ENCODE measurements around the gene XCL2. TPM values are rescaled to one million over a fixed set of nuclear protein-coding genes. Genes with fewer than 3 reads are reported as not detected.
"Not testable (repeated sequence)": the region's sequence is repeated elsewhere in the genome, so short reads cannot be mapped to it uniquely, and the experiment has no call there.

Gene XCL2
- polyA plus RNA-seq, 1 of the 3 experiments (the other 2 are of a cell fraction), result not detected

- H3K79me2 ChIP-seq (ENCODE audit: insufficient read depth); H3F3A ChIP-seq (replicated peaks; ENCODE audit: insufficient read depth); H3K9ac ChIP-seq; DNase-seq; H3K4me3 ChIP-seq (ENCODE audit: low read depth in 2 of 2, low read length in 1 of 2); H3K27me3 ChIP-seq (ENCODE audit: insufficient read depth); H3K4me1 ChIP-seq (ENCODE audit: control insufficient read depth in 1 of 2, insufficient read depth in 2 of 2, low read depth in 1 of 2, low read length in 1 of 2); H3K27ac ChIP-seq (ENCODE audit: low read depth in 2 of 2, low read length in 1 of 2); H3K9me2 ChIP-seq; H4K20me1 ChIP-seq (ENCODE audit: insufficient read depth); H2AFZ ChIP-seq (ENCODE audit: low read depth); POLR2A ChIA-PET; H3K4me2 ChIP-seq; H3K36me3 ChIP-seq (replicated peaks in 1 of 2; ENCODE audit: control insufficient read depth in 1 of 2, insufficient read depth in 2 of 2, low read length in 1 of 2); H3K9me3 ChIP-seq: not testable (repeated sequence)
- CTCF ChIA-PET, result interaction anchor here (0.7 to 1.0 kb wide), 2 partner anchors 106 to 357 kb away, joined by 3 read pairs; no protein-coding TSS in a partner anchor
- peak; percentile 53 for TF ChIP-seq CTCF (IDR thresholded peaks at IDR 0.05)
- 45% methylated on average over 7 of the region's 7 CpGs for WGBS (ENCODE audit: low lambda C conversion rate)
Observed at GRCh38 chr1:168545678-168546552, 2.1 kb upstream of the XCL2 start.

- H3K4me3 ChIP-seq (ENCODE audit: low read depth in 2 of 2, low read length in 1 of 2); H4K20me1 ChIP-seq (ENCODE audit: insufficient read depth); H3K36me3 ChIP-seq (replicated peaks in 1 of 2; ENCODE audit: control insufficient read depth in 1 of 2, insufficient read depth in 2 of 2, low read length in 1 of 2); H3K79me2 ChIP-seq (ENCODE audit: insufficient read depth); H3K4me2 ChIP-seq; H2AFZ ChIP-seq (ENCODE audit: low read depth); H3K9me3 ChIP-seq; H3K9me2 ChIP-seq; H3K4me1 ChIP-seq (ENCODE audit: control insufficient read depth in 1 of 2, insufficient read depth in 2 of 2, low read depth in 1 of 2, low read length in 1 of 2); H3K27ac ChIP-seq (ENCODE audit: low read depth in 2 of 2, low read length in 1 of 2); H3K9ac ChIP-seq; H3K27me3 ChIP-seq (ENCODE audit: insufficient read depth); DNase-seq; POLR2A ChIA-PET; CTCF ChIA-PET; H3F3A ChIP-seq (replicated peaks; ENCODE audit: insufficient read depth): not testable (repeated sequence)
- WGBS (ENCODE audit: low lambda C conversion rate), result 69% methylated on average over 2 of the region's 2 CpGs
Observed at GRCh38 chr1:168542978-168543377, 819 bp downstream of the XCL2 start.

- H4K20me1 ChIP-seq (ENCODE audit: insufficient read depth); H3K27ac ChIP-seq (ENCODE audit: low read depth in 2 of 2, low read length in 1 of 2); H3K36me3 ChIP-seq (replicated peaks in 1 of 2; ENCODE audit: control insufficient read depth in 1 of 2, insufficient read depth in 2 of 2, low read length in 1 of 2); DNase-seq; H3K4me1 ChIP-seq (ENCODE audit: control insufficient read depth in 1 of 2, insufficient read depth in 2 of 2, low read depth in 1 of 2, low read length in 1 of 2); H3F3A ChIP-seq (replicated peaks; ENCODE audit: insufficient read depth); H2AFZ ChIP-seq (ENCODE audit: low read depth); H3K27me3 ChIP-seq (ENCODE audit: insufficient read depth); H3K9me2 ChIP-seq; POLR2A ChIA-PET; H3K79me2 ChIP-seq (ENCODE audit: insufficient read depth); H3K9ac ChIP-seq; H3K4me3 ChIP-seq (ENCODE audit: low read depth in 2 of 2, low read length in 1 of 2); H3K4me2 ChIP-seq; H3K9me3 ChIP-seq: not testable (repeated sequence)
- WGBS (ENCODE audit: low lambda C conversion rate), result 49% methylated on average over 7 of the region's 7 CpGs
- CTCF ChIA-PET, result interaction anchor here (0.6 kb wide), 1 partner anchor 1314 kb away, joined by 3 read pairs; no protein-coding TSS in a partner anchor
Observed at GRCh38 chr1:168540798-168541197, 3.0 kb downstream of the XCL2 start.

GRCh38 chr1:168535536-168535935, 8.3 kb downstream of the XCL2 start:
- Histone ChIP-seq H3K4me1 (ENCODE audit: control insufficient read depth in 1 of 2, insufficient read depth in 2 of 2, low read depth in 1 of 2, low read length in 1 of 2) (no peaks in the 10 kb centered on the region; a peak in 1 of 4 replicates), H3K27ac (ENCODE audit: low read depth in 2 of 2, low read length in 1 of 2) (no peak overlapping the region), H3K4me3 (ENCODE audit: low read depth in 2 of 2, low read length in 1 of 2) (no peak overlapping the region), H2AFZ (ENCODE audit: low read depth) (no peak overlapping the region), H3K79me2 (ENCODE audit: insufficient read depth) (no peaks in the 10 kb centered on the region), H4K20me1 (ENCODE audit: insufficient read depth) (no peaks in the 10 kb centered on the region), H3K9me2 (no peaks in the 10 kb centered on the region), H3K9ac (no peak overlapping the region), H3K27me3 (ENCODE audit: insufficient read depth) (no peaks in the 10 kb centered on the region), H3K36me3 (replicated peaks in 1 of 2; ENCODE audit: control insufficient read depth in 1 of 2, insufficient read depth in 2 of 2, low read length in 1 of 2) (no peaks in the 10 kb centered on the region), H3K9me3 (no peaks in the 10 kb centered on the region), H3K4me2 (no peak overlapping the region), H3F3A (replicated peaks; ENCODE audit: insufficient read depth) (no peaks in the 10 kb centered on the region)
- ChIA-PET POLR2A (no interaction called here), CTCF (interaction anchor here (1.3 kb wide), 1 partner anchor 45 kb away, joined by 3 read pairs; no protein-coding TSS in a partner anchor)
- DNase-seq, result no peak
- WGBS (ENCODE audit: low lambda C conversion rate), result 25% methylated on average over 1 of the region's 1 CpG
- TF ChIP-seq MAX (IDR thresholded peaks at IDR 0.05; ENCODE audit: low read depth), result no peak
- TF ChIP-seq ZBTB33 (IDR thresholded peaks at IDR 0.05; ENCODE audit: borderline replicate concordance, low read depth), result no peak
- no peak for TF ChIP-seq JUND (IDR thresholded peaks at IDR 0.05)
- no peak for TF ChIP-seq TCF12 (IDR thresholded peaks at IDR 0.05)
- no peak for TF ChIP-seq RCOR1 (IDR thresholded peaks at IDR 0.05; ENCODE audit: low read length)
- TF ChIP-seq SIN3A (IDR thresholded peaks at IDR 0.05; ENCODE audit: borderline replicate concordance, low read depth, low read length), result no peak
- no peak for TF ChIP-seq NRF1 (IDR thresholded peaks at IDR 0.05; ENCODE audit: low read depth, low read length)
- no peak for TF ChIP-seq MXI1 (IDR thresholded peaks at IDR 0.05; ENCODE audit: low read depth, low read length)
- TF ChIP-seq YY1 (IDR thresholded peaks at IDR 0.05; ENCODE audit: low read depth), result no peak
- no peak for TF ChIP-seq GABPA (IDR thresholded peaks at IDR 0.05; ENCODE audit: low read depth)
- no peak for TF ChIP-seq FOXM1 (IDR thresholded peaks at IDR 0.05; ENCODE audit: low read depth)
- TF ChIP-seq CHD2 (IDR thresholded peaks at IDR 0.05; ENCODE audit: low read length, partially characterized antibody), result no peak
